SK-N-SH (cell line): ENCODE measurements around the gene SPAG4. TPM values are rescaled to one million over a fixed set of nuclear protein-coding genes. Genes with fewer than 3 reads are reported as not detected.

ENCODE experiments used
- CTCF ChIA-PET: fragments of 300-600, 350-600 bp; formaldehyde crosslinking; extraction: SDS; loops from one replicate; lab custom pipeline; 2021; lab: Yijun Ruan, JAX
- POLR2A ChIA-PET: fragments of 350-600 bp; sonication (Branson Sonifier 250); formaldehyde crosslinking; extraction: SDS; loops from one replicate; lab custom pipeline; 2020; ENCODE audit warnings: antibody characterized with exemption, inconsistent platforms; lab: Yijun Ruan, JAX
- DNase-seq: peaks from one replicate; pipeline ENCODE4 v3.0.0; 2012
- H2AFZ ChIP-seq: fragments of 200-600 bp; sonication (generic); 2 replicates; pipeline ENCODE4 v1.8.1; 2016; ENCODE audit warnings: antibody characterized with exemption, mild to moderate bottlenecking, low read depth
- H3F3A ChIP-seq: fragments of 200-600 bp; sonication (generic); replicated peaks from 2 replicates; pipeline ENCODE3; 2016; ENCODE audit warnings: antibody characterized with exemption, mild to moderate bottlenecking; ENCODE audit not compliant: insufficient read depth
- H3K27ac ChIP-seq, 2 experiments: fragments of 200-500 bp in 1 of 2; fragments of 200-600 bp in 1 of 2; sonication (Bioruptor generic) in 1 of 2; sonication (generic), shearing (Covaris generic) in 1 of 2; 2 replicates each; pipeline versions ENCODE4 v1.5.1 to v1.6.1; 2014 to 2016; ENCODE audit warnings: low read depth in 2 of 2, inconsistent platforms in 1 of 2, low read length in 1 of 2, mild to moderate bottlenecking in 1 of 2, mixed read lengths in 1 of 2
- H3K27me3 ChIP-seq: fragments of 200-600 bp; sonication (generic), shearing (Covaris generic); 2 replicates; pipeline ENCODE4 v1.6.1; 2016; ENCODE audit warnings: mixed run types; ENCODE audit not compliant: insufficient read depth
- H3K36me3 ChIP-seq, 2 experiments: fragments of 200-500 bp in 1 of 2; fragments of 200-600 bp in 1 of 2; sonication (Bioruptor generic) in 1 of 2; sonication (generic) in 1 of 2; replicated peaks in 1 of 2; 2 replicates each; pipeline versions ENCODE3 to v1.5.1; 2014 to 2016; ENCODE audit warnings: low read length in 1 of 2, mild to moderate bottlenecking in 1 of 2; ENCODE audit not compliant: insufficient read depth in 2 of 2, control insufficient read depth in 1 of 2
- H3K4me1 ChIP-seq, 2 experiments: fragments of 200-500 bp in 1 of 2; fragments of 200-600 bp in 1 of 2; sonication (Bioruptor generic) in 1 of 2; sonication (generic), shearing (Covaris generic) in 1 of 2; 2 replicates each; pipeline versions ENCODE4 v1.5.1 to v1.6.1; 2014 to 2016; ENCODE audit warnings: low read depth in 1 of 2, low read length in 1 of 2, mixed run types in 1 of 2; ENCODE audit not compliant: insufficient read depth in 2 of 2, control insufficient read depth in 1 of 2
- H3K4me2 ChIP-seq: fragments of 200-600 bp; sonication (generic), shearing (Covaris generic); 2 replicates; pipeline ENCODE4 v1.6.1; 2017; ENCODE audit warnings: mixed run types
- H3K4me3 ChIP-seq, 2 experiments: fragments of 200-500 bp in 1 of 2; fragments of 200-600 bp in 1 of 2; sonication (Bioruptor generic) in 1 of 2; sonication (generic), shearing (Covaris generic) in 1 of 2; 2 replicates each; pipeline versions ENCODE4 v1.5.1 to v1.8.1; 2014 to 2016; ENCODE audit warnings: low read depth in 2 of 2, inconsistent platforms in 1 of 2, low read length in 1 of 2, mild to moderate bottlenecking in 1 of 2, mixed read lengths in 1 of 2, moderate library complexity in 1 of 2
- H3K79me2 ChIP-seq: fragments of 200-600 bp; sonication (generic); 2 replicates; pipeline ENCODE4 v1.8.1; 2017; ENCODE audit warnings: mild to moderate bottlenecking; ENCODE audit not compliant: insufficient read depth
- H3K9ac ChIP-seq: fragments of 200-600 bp; sonication (generic); 2 replicates; pipeline ENCODE4 v1.6.1; 2017; ENCODE audit warnings: mixed run types
- H3K9me2 ChIP-seq: fragments of 200-600 bp; sonication (generic); 2 replicates; pipeline ENCODE4 v1.6.1; 2017; ENCODE audit warnings: mixed run types
- H3K9me3 ChIP-seq: fragments of 200-600 bp; sonication (generic); 2 replicates; pipeline ENCODE4 v1.6.1; 2017; ENCODE audit warnings: mixed run types, mild to moderate bottlenecking, moderate library complexity
- H4K20me1 ChIP-seq: fragments of 200-600 bp; sonication (generic); 2 replicates; pipeline ENCODE4 v1.6.1; 2017; ENCODE audit warnings: mild to moderate bottlenecking, mixed run types; ENCODE audit not compliant: insufficient read depth
- CTCF ChIP-seq: fragments of 200-600 bp; sonication (generic); IDR thresholded peaks from 2 replicates; pipeline ENCODE4 v1.6.1; 2017; ENCODE audit warnings: antibody characterized with exemption, mild to moderate bottlenecking, moderate library complexity
- ELF1 ChIP-seq: IDR thresholded peaks from 2 replicates; pipeline ENCODE4 v1.4.0; 2012
- FOSL2 ChIP-seq: IDR thresholded peaks from 2 replicates; pipeline ENCODE4 v1.4.0; 2012; ENCODE audit warnings: low read depth, mild to moderate bottlenecking, moderate library complexity, borderline replicate concordance
- FOXM1 ChIP-seq: IDR thresholded peaks from 2 replicates; pipeline ENCODE4 v1.4.0; 2012; ENCODE audit warnings: low read depth, mild to moderate bottlenecking
- GABPA ChIP-seq: IDR thresholded peaks from 2 replicates; pipeline ENCODE4 v1.4.0; 2012; ENCODE audit warnings: low read depth, mild to moderate bottlenecking
- GATA2 ChIP-seq: sonication (generic); formaldehyde crosslinking; IDR thresholded peaks from 2 replicates; pipeline ENCODE4 v1.5.0; 2020; ENCODE audit warnings: mild to moderate bottlenecking, missing genetic modification reagents
- JUND ChIP-seq: IDR thresholded peaks from 2 replicates; pipeline ENCODE4 v1.4.0; 2012
- MAX ChIP-seq: IDR thresholded peaks from 2 replicates; pipeline ENCODE4 v1.4.0; 2012; ENCODE audit warnings: low read depth
- MEF2A ChIP-seq: IDR thresholded peaks from 2 replicates; pipeline ENCODE4 v1.4.0; 2012; ENCODE audit warnings: low read depth, borderline replicate concordance
- NRF1 ChIP-seq: IDR thresholded peaks from 2 replicates; pipeline ENCODE4 v1.6.1; 2012; ENCODE audit warnings: low read depth, mild to moderate bottlenecking, low read length
- PBX3 ChIP-seq: IDR thresholded peaks from 2 replicates; pipeline ENCODE4; 2012
- RAD21 ChIP-seq: IDR thresholded peaks from 2 replicates; pipeline ENCODE4 v1.6.1; 2012; ENCODE audit warnings: mild to moderate bottlenecking, low read length
- SIN3A ChIP-seq: IDR thresholded peaks from 2 replicates; pipeline ENCODE4 v1.6.1; 2012; ENCODE audit warnings: low read depth, mild to moderate bottlenecking, low read length, moderate library complexity, borderline replicate concordance
- USF1 ChIP-seq: IDR thresholded peaks from 2 replicates; pipeline ENCODE4 v1.4.0; 2012; ENCODE audit warnings: low read depth, borderline replicate concordance
- YY1 ChIP-seq: IDR thresholded peaks from 2 replicates; pipeline ENCODE4 v1.4.0; 2012; ENCODE audit warnings: low read depth, mild to moderate bottlenecking
- ZBTB33 ChIP-seq: IDR thresholded peaks from 2 replicates; pipeline ENCODE4 v1.4.0; 2012; ENCODE audit warnings: low read depth, borderline replicate concordance
- WGBS: methylation state at CpG from one replicate; pipeline ENCODE4 v1.1.6; 2017; ENCODE audit warnings: low lambda C conversion rate; 5-methylcytosine and 5-hydroxymethylcytosine counted together
- polyA plus RNA-seq, 3 experiments: library from polyadenylated mRNA; depleted of rRNA; stranded (reverse); fragments of >200 nt; gene quantifications; 2 replicates each; pipeline ENCODE4 v1.2.3, GENCODE V29; 2012

SPAG4 gene
- polyA plus RNA-seq, 1 of the 3 experiments (the other 2 are of a cell fraction), result 6.9 TPM

GRCh38 chr20:35587436-35587835 lies 28.2 kb upstream of the SPAG4 start:
- no peaks in the 10 kb centered on the region for H3F3A ChIP-seq
- no peak overlapping the region for H3K9ac ChIP-seq
- TF ChIP-seq RAD21 (no peak), USF1 (no peak), ZBTB33 (no peak), ELF1 (no peak), PBX3 (no peak), GATA2 (CRISPR knock-in tag) (no peak), YY1 (no peak), FOXM1 (no peak), MEF2A (no peak), JUND (no peak), CTCF (no peak), GABPA (no peak), FOSL2 (no peak), MAX (no peak), NRF1 (no peak), SIN3A (no peak)
- no peaks in the 10 kb centered on the region for H3K79me2 ChIP-seq
- ChIA-PET POLR2A (no interaction called here), CTCF (interaction anchor here (2.3 kb wide), 1 partner anchor 32 kb away, joined by 6 read pairs; no protein-coding TSS in a partner anchor)
- H2AFZ ChIP-seq, result no peak overlapping the region
- no peak for DNase-seq
- H3K27ac ChIP-seq, result no peak overlapping the region
- H3K36me3 ChIP-seq, result no peaks in the 10 kb centered on the region
- no peaks in the 10 kb centered on the region for H4K20me1 ChIP-seq
- no peak overlapping the region for H3K4me3 ChIP-seq
- H3K9me2 ChIP-seq, result no peaks in the 10 kb centered on the region
- H3K4me2 ChIP-seq, result no peak overlapping the region
- no peaks in the 10 kb centered on the region for H3K9me3 ChIP-seq
- WGBS, result 88% methylated on average over 2 of the region's 2 CpGs
- H3K4me1 ChIP-seq, result peaks cover 0 to under 1% of the 10 kb centered on the region in 2 experiments; a peak in 1 of 4 replicates
- no peaks in the 10 kb centered on the region for H3K27me3 ChIP-seq
